H9 (cell line): ENCODE measurements around the gene DAPK1. TPM values are rescaled to one million over a fixed set of nuclear protein-coding genes. Genes with fewer than 3 reads are reported as not detected.

Source experiments
- DNase-seq: peaks from one replicate; pipeline ENCODE4 v3.0.0-alpha.2; 2017
- H2AFZ ChIP-seq: one replicate; pipeline ENCODE4 v1.6.1; 2013; ENCODE audit warnings: mild to moderate bottlenecking, low read length, control low read depth, moderate library complexity
- H2AK5ac ChIP-seq: 2 replicates; pipeline ENCODE4 v1.6.1; 2013; ENCODE audit warnings: low read length, control low read depth, mixed read lengths; ENCODE audit not compliant: insufficient read length
- H2BK120ac ChIP-seq: one replicate; pipeline ENCODE4 v1.6.1; 2013; ENCODE audit warnings: low read depth, mild to moderate bottlenecking, low read length, control low read depth, inconsistent platforms; ENCODE audit not compliant: poor library complexity, severe bottlenecking
- H2BK12ac ChIP-seq: 2 replicates; pipeline ENCODE4 v1.6.1; 2013; ENCODE audit warnings: low read length, control low read depth, mixed read lengths, low read depth; ENCODE audit not compliant: insufficient read length
- H2BK15ac ChIP-seq: 2 replicates; pipeline ENCODE4 v1.6.1; 2013; ENCODE audit warnings: low read depth, low read length, control low read depth
- H2BK20ac ChIP-seq: one replicate; pipeline ENCODE4 v1.6.1; 2013; ENCODE audit warnings: low read depth, mild to moderate bottlenecking, low read length, control low read depth, inconsistent platforms; ENCODE audit not compliant: poor library complexity, severe bottlenecking
- H2BK5ac ChIP-seq: 2 replicates; pipeline ENCODE4 v1.6.1; 2013; ENCODE audit warnings: low read length, control low read depth, mixed read lengths; ENCODE audit not compliant: insufficient read length
- H3K14ac ChIP-seq: 2 replicates; pipeline ENCODE4 v1.6.1; 2013; ENCODE audit warnings: low read length, control low read depth; ENCODE audit not compliant: insufficient read depth
- H3K18ac ChIP-seq: 2 replicates; pipeline ENCODE4 v1.6.1; 2013; ENCODE audit warnings: low read depth, mild to moderate bottlenecking, mixed read lengths, low read length, control low read depth; ENCODE audit not compliant: insufficient read length
- H3K23ac ChIP-seq: 2 replicates; pipeline ENCODE4 v1.6.1; 2013; ENCODE audit warnings: low read length, control low read depth, mixed read lengths, low read depth; ENCODE audit not compliant: insufficient read length
- H3K23me2 ChIP-seq: 2 replicates; pipeline ENCODE4 v1.6.1; 2013; ENCODE audit warnings: low read depth, mild to moderate bottlenecking, mixed read lengths, low read length, control low read depth; ENCODE audit not compliant: insufficient read length, poor library complexity, severe bottlenecking
- H3K27ac ChIP-seq: 2 replicates; pipeline ENCODE4 v1.5.1; 2013; ENCODE audit warnings: low read length, control low read depth, mixed read lengths, low read depth; ENCODE audit not compliant: insufficient read length
- H3K27me3 ChIP-seq: 2 replicates; pipeline ENCODE4 v1.6.1; 2013; ENCODE audit warnings: low read length, control low read depth, inconsistent platforms; ENCODE audit not compliant: insufficient read depth
- H3K4ac ChIP-seq: 2 replicates; pipeline ENCODE4 v1.6.1; 2013; ENCODE audit warnings: low read depth, mild to moderate bottlenecking, control low read depth, inconsistent platforms, low read length, moderate library complexity
- H3K4me1 ChIP-seq: 2 replicates; pipeline ENCODE4 v1.6.1; 2013; ENCODE audit warnings: low read length, control low read depth, inconsistent platforms; ENCODE audit not compliant: insufficient read depth
- H3K4me2 ChIP-seq: 2 replicates; pipeline ENCODE4 v1.6.1; 2013; ENCODE audit warnings: low read length, control low read depth, mixed read lengths; ENCODE audit not compliant: insufficient read length, insufficient read depth
- H3K56ac ChIP-seq: 2 replicates; pipeline ENCODE4 v1.6.1; 2013; ENCODE audit warnings: low read depth, mild to moderate bottlenecking, mixed read lengths, low read length, control low read depth; ENCODE audit not compliant: insufficient read length
- H3K79me1 ChIP-seq: 2 replicates; pipeline ENCODE4 v1.6.1; 2013; ENCODE audit warnings: low read depth, mild to moderate bottlenecking, moderate library complexity, low read length, control low read depth, inconsistent platforms; ENCODE audit not compliant: insufficient read depth, poor library complexity, severe bottlenecking
- H3K79me2 ChIP-seq: 2 replicates; pipeline ENCODE4 v1.6.1; 2013; ENCODE audit warnings: low read length, control low read depth, inconsistent platforms; ENCODE audit not compliant: insufficient read depth
- H3K9ac ChIP-seq: 2 replicates; pipeline ENCODE4 v1.6.1; 2013; ENCODE audit warnings: low read length, control low read depth, mixed read lengths; ENCODE audit not compliant: insufficient read length; ENCODE audit errors: extremely low read depth
- H3K9me3 ChIP-seq: one replicate; pipeline ENCODE4 v1.6.1; 2013; ENCODE audit warnings: low read depth, low read length, inconsistent platforms; ENCODE audit not compliant: control insufficient read depth
- H3T11ph ChIP-seq: one replicate; pipeline ENCODE4 v1.6.1; 2013; ENCODE audit warnings: mild to moderate bottlenecking, low read length, control low read depth, inconsistent platforms
- H4K20me1 ChIP-seq: one replicate; pipeline ENCODE4 v1.6.1; 2013; ENCODE audit not compliant: control insufficient read depth, insufficient read length, insufficient read depth
- H4K5ac ChIP-seq: 2 replicates; pipeline ENCODE4 v1.6.1; 2013; ENCODE audit warnings: low read depth, mild to moderate bottlenecking, mixed read lengths, low read length, control low read depth; ENCODE audit not compliant: insufficient read length
- H4K8ac ChIP-seq: replicated peaks from 2 replicates; pipeline ENCODE4 v1.6.1; 2013; ENCODE audit warnings: low read length, control low read depth, mixed read lengths, low read depth; ENCODE audit not compliant: insufficient read length
- H4K91ac ChIP-seq: 2 replicates; pipeline ENCODE4 v1.6.1; 2013; ENCODE audit warnings: low read depth, mild to moderate bottlenecking, moderate library complexity, mixed read lengths, low read length, control low read depth; ENCODE audit not compliant: insufficient read length
- H3K27ac Mint-ChIP-seq, 3 experiments: 2 replicates in 2 of 3; 3 replicates in 1 of 3; pipeline ENCODE4 v1.8.0; 2020 to 2021; ENCODE audit warnings: mixed read lengths in 3 of 3, mild to moderate bottlenecking in 1 of 3, moderate library complexity in 1 of 3
- H3K27me3 Mint-ChIP-seq: 2 replicates; pipeline ENCODE4 v1.8.0; 2021; ENCODE audit warnings: low read depth, mild to moderate bottlenecking, moderate library complexity, mixed read lengths
- H3K36me3 Mint-ChIP-seq, 3 experiments: 2 replicates in 2 of 3; 3 replicates in 1 of 3; pipeline ENCODE4 v1.8.0; 2020 to 2021; ENCODE audit warnings: low read depth in 3 of 3, mixed read lengths in 3 of 3; ENCODE audit not compliant: insufficient read depth in 1 of 3
- H3K4me1 Mint-ChIP-seq, 2 experiments: 2 replicates each; pipeline ENCODE4 v1.8.0; 2020; ENCODE audit warnings: mixed read lengths in 2 of 2
- H3K4me3 Mint-ChIP-seq, 2 experiments: 2 replicates in 1 of 2; 3 replicates in 1 of 2; pipeline ENCODE4 v1.8.0; 2020 to 2021; ENCODE audit warnings: mild to moderate bottlenecking in 2 of 2, mixed read lengths in 2 of 2, moderate library complexity in 1 of 2
- H3K9me3 Mint-ChIP-seq, 2 experiments: 2 replicates in 1 of 2; 3 replicates in 1 of 2; pipeline ENCODE4 v1.8.0; 2020; ENCODE audit warnings: mild to moderate bottlenecking in 2 of 2, mixed read lengths in 2 of 2, moderate library complexity in 1 of 2
- CTCF ChIP-seq: fragments of 200-600 bp; sonication (generic); conservative IDR thresholded peaks from 3 replicates; pipeline ENCODE4 v1.8.0; 2021; ENCODE audit warnings: antibody characterized with exemption, mild to moderate bottlenecking
- WGBS: extraction: QIAGEN DNeasy Blood & Tissue Kit; methylation state at CpG from one replicate; pipeline ENCODE4 v1.1.7; 2013; ENCODE audit warnings: missing lambda C conversion rate, low lambda C conversion rate, mixed read lengths; ENCODE audit not compliant: insufficient read length; ENCODE audit errors: extremely low coverage; 5-methylcytosine and 5-hydroxymethylcytosine counted together
- total RNA-seq: library from RNA; stranded (reverse); gene quantifications from 2 replicates; pipeline ENCODE4 v1.2.1, GENCODE V29; 2021

DAPK1 gene
- total RNA-seq, 1 experiment from 2014 or later: 79.4 TPM

- no peak overlapping the region for H3K27ac Mint-ChIP-seq
- Histone ChIP-seq H3K9me3 (no peaks in the 10 kb centered on the region), H3K14ac (no peak overlapping the region), H3K23me2 (no peaks in the 10 kb centered on the region), H3K27me3 (no peaks in the 10 kb centered on the region), H2BK20ac (no peak overlapping the region), H3T11ph (no peak overlapping the region), H3K56ac (no peak overlapping the region), H2BK120ac (no peak overlapping the region), H3K4me1 (no peaks in the 10 kb centered on the region), H4K5ac (no peak overlapping the region), H3K27ac (no peak overlapping the region), H3K18ac (no peak overlapping the region), H2AFZ (no peak overlapping the region), H4K8ac (no peak overlapping the region), H2BK15ac (no peak overlapping the region), H4K91ac (no peak overlapping the region), H3K23ac (no peak overlapping the region), H3K79me2 (no peaks in the 10 kb centered on the region), H3K4me2 (no peak overlapping the region), H3K4ac (no peak overlapping the region), H4K20me1 (no peaks in the 10 kb centered on the region), H2BK5ac (no peak overlapping the region), H2AK5ac (no peak overlapping the region), H3K9ac (no peak overlapping the region), H2BK12ac (no peak overlapping the region), H3K79me1 (no peaks in the 10 kb centered on the region)
- 0 out of 4 replicates have a peak, but pooled peaks cover 0 to 2% of the 10 kb centered on the region in 2 experiments for H3K4me1 Mint-ChIP-seq
- peaks cover 0 to 4% (median 3%) of the 10 kb centered on the region in 3 experiments; a peak in 3 of 7 replicates for H3K36me3 Mint-ChIP-seq
- no peak for TF ChIP-seq CTCF
- H3K9me3 Mint-ChIP-seq: no peaks in the 10 kb centered on the region
- WGBS: no CpG with 5 or more reads among the region's 5 CpGs
- no peaks in the 10 kb centered on the region for H3K27me3 Mint-ChIP-seq
- no peak for DNase-seq
- H3K4me3 Mint-ChIP-seq: no peak overlapping the region
Measured at GRCh38 chr9:87713988-87714330, 216.3 kb downstream of the DAPK1 start.
